SK-N-SH treated with all-trans-retinoic acid at 6 μM for 48 hours (cell line): ENCODE measurements around the gene PPP2R2C.

Experiments
- CREB5 ChIP-seq: fragments of 250-450 bp; sonication (Bioruptor Pico); IDR thresholded peaks from 2 replicates; pipeline ENCODE4 v1.5.1; 2020; ENCODE audit warnings: low read depth, mild to moderate bottlenecking, moderate library complexity
- ESRRG ChIP-seq: fragments of 250-450 bp; sonication (Bioruptor Pico); IDR thresholded peaks from 2 replicates; pipeline ENCODE4 v1.6.1; 2021; ENCODE audit warnings: mild to moderate bottlenecking
- PATZ1 ChIP-seq: fragments of 250-450 bp; sonication (Bioruptor Pico); IDR thresholded peaks from 2 replicates; pipeline ENCODE4 v1.8.0; 2020; ENCODE audit warnings: mild to moderate bottlenecking, moderate library complexity, borderline replicate concordance
- POU6F1 ChIP-seq: fragments of 250-450 bp; sonication (Bioruptor Pico); IDR thresholded peaks from 2 replicates; pipeline ENCODE4 v1.8.0; 2021; ENCODE audit warnings: low read depth, mild to moderate bottlenecking, moderate library complexity, borderline replicate concordance

GRCh38 chr4:6364146-6364545, 108.3 kb downstream of the PPP2R2C start:
- TF ChIP-seq PATZ1 = no peak
- no peak for TF ChIP-seq CREB5 (CRISPR knock-in tag)
- TF ChIP-seq ESRRG = no peak
- no peak for TF ChIP-seq POU6F1 (CRISPR knock-in tag)
